DOHH2 (cell line): Measurements from ENCODE around the gene CCDC177.

Source experiments
- CTCF ChIP-seq: fragments of 200-600 bp; sonication (generic); IDR thresholded peaks from one replicate; pipeline ENCODE4 v1.5.1; 2014; ENCODE audit warnings: antibody characterized with exemption, mild to moderate bottlenecking, low read depth, low read length; ENCODE audit not compliant: poor library complexity, severe bottlenecking
- EZH2phosphoT487 ChIP-seq: fragments of 200-600 bp; sonication (generic); IDR thresholded peaks from 2 replicates; pipeline ENCODE4 v1.6.1; 2017; ENCODE audit warnings: borderline replicate concordance, mild to moderate bottlenecking, antibody characterized with exemption, low read length, moderate library complexity, mixed read lengths

DNA sequence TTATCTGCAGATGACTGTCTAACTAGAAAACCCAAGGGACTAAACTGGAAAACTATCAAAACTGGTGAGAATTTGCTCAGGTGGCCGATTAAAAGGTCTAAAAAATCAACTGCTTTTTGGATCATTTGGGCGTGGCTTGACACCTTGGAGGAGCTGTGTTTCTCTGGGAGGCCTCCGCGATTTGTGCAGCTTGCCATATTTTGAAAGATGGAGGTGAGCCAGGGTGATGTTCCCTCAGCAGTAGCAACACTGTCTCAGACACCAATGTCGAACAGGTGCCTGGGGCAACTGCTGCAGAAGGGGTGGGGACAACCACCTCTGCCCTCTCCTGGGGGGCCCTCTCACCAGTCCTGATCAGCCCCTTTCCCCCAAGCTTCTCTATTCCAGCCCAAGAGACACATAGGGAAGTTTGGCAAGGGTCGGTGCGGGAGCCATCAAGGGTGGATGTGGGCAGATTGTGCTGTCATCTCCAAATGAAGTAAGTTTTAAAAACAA lies 3.8 kb downstream of the CCDC177 start:
- TF ChIP-seq CTCF (no peak), EZH2phosphoT487 (no peak)
